Keratinocyte (primary cell): Measurements from ENCODE around the gene BCAS3.

Source experiments
- EZH2 ChIP-seq: IDR thresholded peaks from one replicate; pipeline ENCODE4 v1.6.1; 2012; ENCODE audit warnings: inconsistent platforms, mild to moderate bottlenecking, low read length, moderate library complexity
- TF ChIP-seq, protein P1 (sequence below), 3 experiments: IDR thresholded peaks in 1 of 3; conservative IDR thresholded peaks in 1 of 3; optimal IDR thresholded peaks in 1 of 3; 2 replicates in 2 of 3; 3 replicates in 1 of 3; pipeline versions ENCODE3 to v1.5.1; 2011; ENCODE audit warnings: low read length in 3 of 3, mild to moderate bottlenecking in 3 of 3, moderate library complexity in 2 of 3, control low read depth in 1 of 3, inconsistent platforms in 1 of 3; ENCODE audit not compliant: insufficient read depth in 2 of 3; ENCODE audit errors: extremely low read depth in 1 of 3

DNA sequence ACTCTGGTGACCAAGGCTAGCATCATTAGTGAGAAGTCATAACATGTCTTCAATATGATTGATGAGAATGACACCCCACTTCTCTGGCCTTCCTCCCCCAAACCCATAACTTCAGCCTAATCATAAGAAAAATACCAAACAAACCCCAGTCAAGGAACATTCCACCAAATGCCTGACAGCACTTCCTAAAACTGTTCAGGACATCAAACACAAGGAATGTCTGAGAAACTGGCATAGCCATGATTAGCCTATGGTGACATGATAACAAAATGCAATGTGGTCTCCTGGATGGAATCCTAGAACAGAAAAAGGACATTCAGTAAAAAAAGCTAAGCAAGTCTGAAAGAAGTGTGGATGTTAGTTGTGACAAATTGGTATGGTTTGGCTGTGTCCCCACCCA is 749.9 kb downstream of the BCAS3 start:
- TF ChIP-seq EZH2: no peak
- TF ChIP-seq, protein P1, sequence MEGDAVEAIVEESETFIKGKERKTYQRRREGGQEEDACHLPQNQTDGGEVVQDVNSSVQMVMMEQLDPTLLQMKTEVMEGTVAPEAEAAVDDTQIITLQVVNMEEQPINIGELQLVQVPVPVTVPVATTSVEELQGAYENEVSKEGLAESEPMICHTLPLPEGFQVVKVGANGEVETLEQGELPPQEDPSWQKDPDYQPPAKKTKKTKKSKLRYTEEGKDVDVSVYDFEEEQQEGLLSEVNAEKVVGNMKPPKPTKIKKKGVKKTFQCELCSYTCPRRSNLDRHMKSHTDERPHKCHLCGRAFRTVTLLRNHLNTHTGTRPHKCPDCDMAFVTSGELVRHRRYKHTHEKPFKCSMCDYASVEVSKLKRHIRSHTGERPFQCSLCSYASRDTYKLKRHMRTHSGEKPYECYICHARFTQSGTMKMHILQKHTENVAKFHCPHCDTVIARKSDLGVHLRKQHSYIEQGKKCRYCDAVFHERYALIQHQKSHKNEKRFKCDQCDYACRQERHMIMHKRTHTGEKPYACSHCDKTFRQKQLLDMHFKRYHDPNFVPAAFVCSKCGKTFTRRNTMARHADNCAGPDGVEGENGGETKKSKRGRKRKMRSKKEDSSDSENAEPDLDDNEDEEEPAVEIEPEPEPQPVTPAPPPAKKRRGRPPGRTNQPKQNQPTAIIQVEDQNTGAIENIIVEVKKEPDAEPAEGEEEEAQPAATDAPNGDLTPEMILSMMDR (optimal IDR thresholded peaks at IDR 0.05 in 1 of 3, IDR thresholded peaks at IDR 0.05 in 1 of 3, conservative IDR thresholded peaks at IDR 0.05 in 1 of 3; ENCODE audit: extremely low read depth in 1 of 3, insufficient read depth in 2 of 3, low read length in 3 of 3): no peak
